ENCODE results near the gene STK10.
A peak's percentile ranks its signal among the peaks of the same experiment; 100 is the strongest.

STK10 gene

GRCh38 chr5:172079876-172080275 is 108.1 kb downstream of the STK10 start:
- DNase-seq, result no peak

GRCh38 chr5:172078726-172079345 is 109.2 kb downstream of the STK10 start:
- DNase-seq, result no peak

- DNase-seq, result no peak
Observed at GRCh38 chr5:172077664-172078425, 110.2 kb downstream of the STK10 start.

- no peak for DNase-seq
Observed at GRCh38 chr5:172076761-172077244, 111.2 kb downstream of the STK10 start.

GRCh38 chr5:172075656-172076055 is 112.4 kb downstream of the STK10 start:
- DNase-seq, result no peak

- no peak for DNase-seq
Observed at GRCh38 chr5:172074896-172075295, 113.1 kb downstream of the STK10 start.

GRCh38 chr5:172071309-172071875 is 116.6 kb downstream of the STK10 start:
- DNase-seq, result no peak

- no peak for DNase-seq
Observed at GRCh38 chr5:172065431-172066065, 122.5 kb downstream of the STK10 start.

- DNase-seq, result no peak
Observed at GRCh38 chr5:172064766-172065165, 123.3 kb downstream of the STK10 start.

GRCh38 chr5:172064358-172064757 is 123.7 kb downstream of the STK10 start:
- no peak for DNase-seq

- DNase-seq, result no peak
Observed at GRCh38 chr5:172063463-172064235, 124.4 kb downstream of the STK10 start.

- peak in 1 of 2 experiments; percentile 11 for DNase-seq
Observed at GRCh38 chr5:172059661-172060100, 128.3 kb downstream of the STK10 start.

GRCh38 chr5:172058088-172058487 is 129.9 kb downstream of the STK10 start:
- DNase-seq, result no peak

GRCh38 chr5:172055996-172056395 is 132.0 kb downstream of the STK10 start:
- no peak for DNase-seq

- DNase-seq, result no peak
Observed at GRCh38 chr5:172055421-172055820, 132.6 kb downstream of the STK10 start.

GRCh38 chr5:172054611-172055153 is 133.3 kb downstream of the STK10 start:
- no peak for DNase-seq

GRCh38 chr5:172052450-172053236 is 135.4 kb downstream of the STK10 start:
- no peak for DNase-seq

GRCh38 chr5:172051643-172052339 is 136.2 kb downstream of the STK10 start:
- no peak for DNase-seq

- DNase-seq, result no peak
Observed at GRCh38 chr5:172050080-172050479, 137.9 kb downstream of the STK10 start.

- DNase-seq, result no peak
Observed at GRCh38 chr5:172049226-172049796, 138.7 kb downstream of the STK10 start.
